Hepatocyte (in vitro differentiated cells): Measurements from ENCODE around the gene MAPK8IP3. TPM values are rescaled to one million over a fixed set of nuclear protein-coding genes. Genes with fewer than 3 reads are reported as not detected.

Experiments used
- DNase-seq: peaks from one replicate; pipeline ENCODE4 v3.0.0-alpha.2; 2016; ENCODE audit warnings: low spot score
- H2AFZ ChIP-seq: fragments of 200-600 bp; sonication (generic); 2 replicates; pipeline ENCODE4 v1.6.0; 2016; ENCODE audit warnings: antibody characterized with exemption, mild to moderate bottlenecking
- H3K27ac ChIP-seq: fragments of 200-600 bp; sonication (generic); 2 replicates; pipeline ENCODE4 v1.5.1; 2016; ENCODE audit warnings: mild to moderate bottlenecking
- H3K27me3 ChIP-seq: fragments of 200-600 bp; sonication (generic); 2 replicates; pipeline ENCODE4 v1.6.1; 2016
- H3K36me3 ChIP-seq: fragments of 200-600 bp; sonication (generic); replicated peaks from 2 replicates; pipeline ENCODE4 v1.5.1; 2016; ENCODE audit warnings: low read depth; ENCODE audit not compliant: insufficient read depth
- H3K4me1 ChIP-seq: fragments of 200-600 bp; sonication (generic); 2 replicates; pipeline ENCODE4 v1.5.1; 2016; ENCODE audit warnings: mild to moderate bottlenecking, moderate library complexity; ENCODE audit not compliant: insufficient read depth
- H3K4me2 ChIP-seq: fragments of 200-600 bp; sonication (generic); 2 replicates; pipeline ENCODE4 v1.6.0; 2016
- H3K4me3 ChIP-seq: fragments of 200-600 bp; sonication (generic); 2 replicates; pipeline ENCODE4 v1.5.1; 2016; ENCODE audit warnings: mild to moderate bottlenecking
- H3K79me2 ChIP-seq: fragments of 200-600 bp; sonication (generic); 2 replicates; pipeline ENCODE4 v1.6.0; 2017; ENCODE audit warnings: mild to moderate bottlenecking
- H3K9me2 ChIP-seq: fragments of 200-600 bp; sonication (generic); replicated peaks from 2 replicates; pipeline ENCODE4 v1.6.0; 2017; ENCODE audit warnings: mild to moderate bottlenecking; ENCODE audit not compliant: insufficient read depth
- H3K9me3 ChIP-seq: fragments of 200-600 bp; sonication (generic); 2 replicates; pipeline ENCODE4 v1.5.1; 2016; ENCODE audit warnings: low read depth, mild to moderate bottlenecking
- H4K20me1 ChIP-seq: fragments of 200-600 bp; sonication (generic); 2 replicates; pipeline ENCODE4 v1.6.0; 2016; ENCODE audit warnings: mild to moderate bottlenecking; ENCODE audit not compliant: insufficient read depth, poor library complexity, severe bottlenecking
- EZH2 ChIP-seq: fragments of 200-600 bp; sonication (generic); IDR thresholded peaks from 2 replicates; pipeline ENCODE4 v1.6.1; 2016; ENCODE audit warnings: antibody characterized with exemption, mild to moderate bottlenecking, borderline replicate concordance
- EZH2phosphoT487 ChIP-seq: fragments of 200-600 bp; sonication (generic); IDR thresholded peaks from one replicate; pipeline ENCODE4 v1.6.1; 2018; ENCODE audit warnings: antibody characterized with exemption, mild to moderate bottlenecking, low read depth, moderate library complexity; ENCODE audit not compliant: unreplicated experiment, severe bottlenecking
- WGBS: methylation state at CpG from one replicate; pipeline ENCODE4 v1.1.6; 2016; ENCODE audit warnings: low lambda C conversion rate; ENCODE audit errors: missing lambda C conversion rate; 5-methylcytosine and 5-hydroxymethylcytosine counted together
- polyA plus RNA-seq: library from polyadenylated mRNA; unstranded; fragments of >200 nt; fragmentation: Nextera tagmentation; extraction: Ambion mirVana; gene quantifications from 2 replicates; pipeline ENCODE4 v1.2.1, GENCODE V29; 2016
- total RNA-seq: library from RNA; depleted of rRNA; stranded (reverse); fragments of >200 nt; gene quantifications from 2 replicates; pipeline ENCODE4 v1.2.3, GENCODE V29; 2014
- TF ChIP-seq, protein P1 (sequence below): fragments of 200-600 bp; sonication (generic); IDR thresholded peaks from 2 replicates; pipeline ENCODE4 v1.5.1; 2016; ENCODE audit warnings: antibody characterized with exemption, mild to moderate bottlenecking; ENCODE audit not compliant: poor library complexity

Gene MAPK8IP3
- total and polyA plus RNA-seq, 2 experiments from 2014 or later: 42.3 to 44.9 TPM

DNA sequence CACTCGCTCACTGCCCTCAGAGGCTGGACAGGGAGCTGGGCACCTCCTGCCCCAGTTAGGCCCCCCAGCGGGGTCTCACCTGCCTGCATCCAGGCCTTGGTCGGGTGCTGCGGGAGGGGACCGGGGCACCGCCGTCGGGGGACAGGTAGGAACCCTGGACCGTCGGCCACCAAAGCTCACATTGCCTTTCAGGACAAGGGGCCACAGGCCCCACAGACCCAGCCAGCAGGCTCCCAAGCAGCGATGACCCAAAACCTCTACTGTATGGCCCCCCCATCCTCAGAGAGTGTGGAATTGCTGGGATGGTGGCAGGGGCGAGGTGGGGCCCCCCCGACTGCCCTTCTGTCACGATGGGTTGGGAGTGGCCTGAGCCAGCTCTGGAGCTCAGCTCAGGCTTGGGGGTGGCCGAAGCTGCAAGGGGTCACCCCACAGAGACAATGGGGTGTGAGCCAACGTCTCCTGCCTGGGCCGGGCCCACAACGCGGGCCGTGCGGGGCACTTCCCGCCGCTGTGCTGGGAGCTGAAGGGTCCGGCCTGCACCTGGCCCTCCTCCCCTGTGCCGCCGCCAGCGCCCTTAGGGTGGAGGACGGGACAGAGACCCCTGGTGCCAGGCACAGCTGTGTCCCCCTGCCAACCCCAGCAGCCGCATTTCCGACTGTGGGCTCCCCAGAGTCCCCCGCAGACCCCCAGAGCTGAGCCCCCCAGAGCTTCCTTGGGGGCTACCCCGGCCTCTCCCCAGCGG lies 87.0 kb downstream of the MAPK8IP3 start:
- Histone ChIP-seq H3K4me3 (no peak overlapping the region), H4K20me1 (no peaks in the 10 kb centered on the region), H2AFZ (no peak overlapping the region), H3K9me3 (no peaks in the 10 kb centered on the region), H3K79me2 (no peaks in the 10 kb centered on the region), H3K27ac (no peak overlapping the region), H3K4me1 (peaks cover 14% of the 10 kb centered on the region), H3K36me3 (no peaks in the 10 kb centered on the region), H3K27me3 (no peaks in the 10 kb centered on the region), H3K9me2 (no peaks in the 10 kb centered on the region), H3K4me2 (peak overlapping the region; percentile 30)
- 95% methylated on average over 28 of the region's 33 CpGs for WGBS
- no peak for TF ChIP-seq EZH2phosphoT487
- no peak for TF ChIP-seq EZH2
- TF ChIP-seq, protein P1, sequence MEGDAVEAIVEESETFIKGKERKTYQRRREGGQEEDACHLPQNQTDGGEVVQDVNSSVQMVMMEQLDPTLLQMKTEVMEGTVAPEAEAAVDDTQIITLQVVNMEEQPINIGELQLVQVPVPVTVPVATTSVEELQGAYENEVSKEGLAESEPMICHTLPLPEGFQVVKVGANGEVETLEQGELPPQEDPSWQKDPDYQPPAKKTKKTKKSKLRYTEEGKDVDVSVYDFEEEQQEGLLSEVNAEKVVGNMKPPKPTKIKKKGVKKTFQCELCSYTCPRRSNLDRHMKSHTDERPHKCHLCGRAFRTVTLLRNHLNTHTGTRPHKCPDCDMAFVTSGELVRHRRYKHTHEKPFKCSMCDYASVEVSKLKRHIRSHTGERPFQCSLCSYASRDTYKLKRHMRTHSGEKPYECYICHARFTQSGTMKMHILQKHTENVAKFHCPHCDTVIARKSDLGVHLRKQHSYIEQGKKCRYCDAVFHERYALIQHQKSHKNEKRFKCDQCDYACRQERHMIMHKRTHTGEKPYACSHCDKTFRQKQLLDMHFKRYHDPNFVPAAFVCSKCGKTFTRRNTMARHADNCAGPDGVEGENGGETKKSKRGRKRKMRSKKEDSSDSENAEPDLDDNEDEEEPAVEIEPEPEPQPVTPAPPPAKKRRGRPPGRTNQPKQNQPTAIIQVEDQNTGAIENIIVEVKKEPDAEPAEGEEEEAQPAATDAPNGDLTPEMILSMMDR: no peak
- peak; percentile 9 for DNase-seq

DNA sequence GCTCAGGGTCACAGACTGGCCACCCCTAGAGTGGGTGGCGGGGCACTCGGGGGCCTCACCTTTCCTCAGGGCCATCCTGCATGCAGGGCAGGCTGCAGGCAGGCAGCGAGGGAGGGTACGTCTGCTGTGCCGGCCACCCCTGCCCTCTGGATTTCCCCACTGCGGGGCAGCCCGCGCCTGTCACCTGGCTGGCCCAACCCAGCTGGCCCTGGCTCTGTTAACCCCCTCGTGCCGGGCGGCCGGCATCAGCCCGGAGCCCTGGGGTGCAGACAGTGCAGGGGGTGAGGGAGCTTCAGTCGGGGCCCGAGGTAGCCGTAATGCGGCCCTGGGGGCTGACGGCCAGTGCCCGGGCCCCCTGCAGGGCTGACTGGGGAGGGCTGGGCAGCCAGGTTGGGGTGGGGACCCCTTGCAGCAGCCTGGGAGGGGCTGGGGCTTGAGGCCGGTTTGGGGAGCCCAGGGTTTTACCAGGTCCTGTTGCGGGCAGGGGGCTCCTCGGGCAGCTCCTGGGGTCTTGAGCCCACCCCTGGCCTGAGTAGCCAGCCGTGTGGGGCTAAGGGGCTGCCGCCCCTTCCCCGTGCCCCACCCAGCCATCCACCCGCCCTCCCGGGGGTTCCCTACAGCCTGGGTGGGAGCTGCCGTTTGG lies 87.7 kb downstream of the MAPK8IP3 start, which contains the start of gene IGFALS:
Gene IGFALS, minus strand, starts transcription at position 128 of the 643 bp plus-strand sequence. Its CDS starts 53 bp downstream, at position 75.
- H3K27ac ChIP-seq: peak within 1 kb of the TSS; percentile 83
- TF ChIP-seq EZH2: no peak
- TF ChIP-seq, protein P1: no peak
- no peak for TF ChIP-seq EZH2phosphoT487
- peak; percentile 38 for DNase-seq
- H3K4me3 ChIP-seq: no peak within 1 kb of the TSS
- H3K4me1 ChIP-seq: peaks cover 14% of the 10 kb centered on the region
- H3K9me3 ChIP-seq: no peaks in the 10 kb centered on the region
- 66% methylated on average over 20 of the region's 28 CpGs for WGBS
- H3K27me3 ChIP-seq: no peaks in the 10 kb centered on the region
- no peaks in the 10 kb centered on the region for H3K36me3 ChIP-seq
- no peaks in the 10 kb centered on the region for H3K9me2 ChIP-seq
- peak within 1 kb of the TSS; percentile 30 for H3K4me2 ChIP-seq
- H4K20me1 ChIP-seq: no peaks in the 10 kb centered on the region
- no peaks in the 10 kb centered on the region for H3K79me2 ChIP-seq
- no peak within 1 kb of the TSS for H2AFZ ChIP-seq

DNA sequence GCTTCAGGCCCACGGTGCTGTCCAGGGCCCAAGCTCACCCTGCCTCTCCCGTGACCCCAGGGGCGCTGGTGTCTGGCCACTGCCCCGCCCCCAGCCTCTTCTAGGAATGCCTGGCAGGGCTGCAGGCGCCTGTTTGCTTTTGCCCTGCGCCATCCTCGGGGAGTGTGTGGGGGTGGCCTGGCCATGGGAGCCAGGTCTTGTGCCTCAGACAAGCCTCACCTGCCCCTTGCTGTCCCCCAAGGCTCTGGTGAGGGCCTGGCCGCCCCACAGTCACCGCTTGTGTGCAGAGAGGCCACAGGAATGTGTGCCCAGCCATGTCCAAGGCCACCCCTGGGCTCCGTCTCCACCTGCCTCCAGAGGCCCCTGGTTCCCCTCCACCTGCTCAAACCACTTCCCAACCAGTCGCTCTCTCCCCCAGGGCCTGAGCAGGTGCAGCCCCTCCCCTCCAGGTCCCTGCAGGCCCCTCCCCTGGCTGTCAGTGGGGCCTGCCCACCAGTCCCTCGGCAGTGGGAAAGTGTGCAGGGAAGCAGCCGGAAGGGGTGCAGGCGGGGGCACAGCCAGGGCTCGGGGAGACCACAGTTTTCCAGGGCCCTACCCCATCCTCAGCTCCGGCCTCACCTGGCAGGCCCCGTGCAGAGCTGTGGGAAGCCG lies 88.4 kb downstream of the MAPK8IP3 start:
- peak overlapping the region; percentile 30 for H3K4me2 ChIP-seq
- no peaks in the 10 kb centered on the region for H4K20me1 ChIP-seq
- H3K4me1 ChIP-seq: peaks cover 14% of the 10 kb centered on the region
- no peaks in the 10 kb centered on the region for H3K36me3 ChIP-seq
- H3K27me3 ChIP-seq: no peaks in the 10 kb centered on the region
- H3K27ac ChIP-seq: peak overlapping the region; percentile 83
- no peak overlapping the region for H3K4me3 ChIP-seq
- H3K9me3 ChIP-seq: no peaks in the 10 kb centered on the region
- peak; percentile 70 for DNase-seq
- no peaks in the 10 kb centered on the region for H3K79me2 ChIP-seq
- H3K9me2 ChIP-seq: no peaks in the 10 kb centered on the region
- WGBS: 67% methylated on average over 18 of the region's 18 CpGs
- TF ChIP-seq, protein P1: no peak
- TF ChIP-seq EZH2phosphoT487: no peak
- TF ChIP-seq EZH2: no peak
- no peak overlapping the region for H2AFZ ChIP-seq
